Measurements from ENCODE around the gene PTGFR. TPM values are rescaled to one million over a fixed set of nuclear protein-coding genes. Genes with fewer than 3 reads are reported as not detected.

Gene PTGFR
- total and polyA plus RNA-seq, 2 donors (not counting 1 experiment from before 2014, with no cell fraction given) = not detected

DNA sequence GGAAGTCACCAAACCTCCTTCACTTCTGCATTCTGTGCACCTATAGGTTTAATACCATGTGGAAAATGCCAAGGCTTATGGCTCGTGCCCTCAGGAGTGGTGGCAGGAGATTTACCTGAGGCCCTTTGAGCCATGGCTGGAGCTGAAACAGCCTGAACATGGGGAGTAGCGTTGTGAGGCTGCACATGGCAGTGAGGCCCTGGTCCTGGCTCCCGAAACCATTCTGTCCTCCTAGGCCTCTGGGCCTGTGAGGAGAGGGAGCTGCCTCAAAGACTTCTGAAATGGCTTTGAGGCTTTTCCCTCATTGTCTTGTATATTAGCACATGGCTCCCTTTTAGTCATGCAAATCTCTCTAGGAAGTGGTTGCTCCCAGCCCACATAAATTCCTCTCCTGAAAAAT lies 20.6 kb downstream of the PTGFR start:
- no peak overlapping the region for H3K9ac ChIP-seq (ENCODE audit: low read length)

DNA sequence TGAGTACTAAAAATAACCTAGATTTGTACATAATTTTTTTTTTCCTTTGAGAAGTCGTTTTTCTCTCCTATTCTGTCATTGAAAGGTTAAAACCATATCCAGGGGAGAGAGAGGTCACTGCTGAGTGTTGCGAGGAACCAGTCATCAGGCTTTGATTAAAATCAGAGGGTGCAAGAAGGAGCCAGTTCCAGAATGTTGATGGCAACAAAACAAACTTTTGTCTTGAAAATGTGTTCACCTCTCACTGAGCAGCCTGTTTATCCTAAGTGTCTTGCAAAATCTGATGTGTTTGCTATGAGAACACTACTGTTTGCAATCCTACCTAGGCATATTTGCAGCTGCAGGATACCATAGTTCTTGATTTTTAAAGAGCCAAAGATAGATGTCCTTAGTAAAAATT lies 25.9 kb downstream of the PTGFR start:
- Histone ChIP-seq H3K4me1 (ENCODE audit: control insufficient read depth in 2 of 2, insufficient read depth in 2 of 2, low read length in 2 of 2) (no peaks in the 10 kb centered on the region), H3K27me3 (replicated peaks in 1 of 4; ENCODE audit: control extremely low read depth in 1 of 4, control insufficient read depth in 3 of 4, insufficient read depth in 4 of 4, low read length in 3 of 4) (no peaks in the 10 kb centered on the region), H4K20me1 (ENCODE audit: control insufficient read depth, insufficient read depth, low read length, poor library complexity, severe bottlenecking) (no peaks in the 10 kb centered on the region), H3K27ac (ENCODE audit: low read length in 2 of 2) (no peak overlapping the region), H2AFZ (ENCODE audit: insufficient read depth, low read depth, low read length, poor library complexity, severe bottlenecking) (no peak overlapping the region), H3K36me3 (replicated peaks in 1 of 2; ENCODE audit: control extremely low read depth in 1 of 2, control insufficient read depth in 1 of 2, extremely low read depth in 1 of 2, insufficient read depth in 2 of 2, low read length in 1 of 2) (no peaks in the 10 kb centered on the region), H3K9me3 (ENCODE audit: control extremely low read depth in 1 of 3, control insufficient read depth in 2 of 3, insufficient read depth in 1 of 3, low read length in 2 of 3) (peaks cover 0 to 8% (median 3%) of the 10 kb centered on the region in 3 donors), H3K79me2 (ENCODE audit: control insufficient read depth, insufficient read depth, low read length) (no peaks in the 10 kb centered on the region), H3K9ac (ENCODE audit: low read length) (no peak overlapping the region), H3K4me2 (replicated peaks; ENCODE audit: low read depth, low read length, poor library complexity, severe bottlenecking) (no peak overlapping the region), H3K4me3 (ENCODE audit: control extremely low read depth in 1 of 5, extremely low read depth in 1 of 5, insufficient read depth in 1 of 5, low read depth in 2 of 5, low read length in 4 of 5) (no peak overlapping the region)
- no peak for DNase-seq
- 83% methylated on average over 1 of the region's 2 CpGs for whole genome bisulfite sequencing (ENCODE audit: insufficient coverage)
- H3K4me1 Mint-ChIP-seq = no peaks in the 10 kb centered on the region
- no peak for ATAC-seq (ENCODE audit: low read depth)
- H3K4me3 Mint-ChIP-seq = no peak overlapping the region
- no peaks in the 10 kb centered on the region for H3K27me3 Mint-ChIP-seq
- TF ChIP-seq, protein P1, sequence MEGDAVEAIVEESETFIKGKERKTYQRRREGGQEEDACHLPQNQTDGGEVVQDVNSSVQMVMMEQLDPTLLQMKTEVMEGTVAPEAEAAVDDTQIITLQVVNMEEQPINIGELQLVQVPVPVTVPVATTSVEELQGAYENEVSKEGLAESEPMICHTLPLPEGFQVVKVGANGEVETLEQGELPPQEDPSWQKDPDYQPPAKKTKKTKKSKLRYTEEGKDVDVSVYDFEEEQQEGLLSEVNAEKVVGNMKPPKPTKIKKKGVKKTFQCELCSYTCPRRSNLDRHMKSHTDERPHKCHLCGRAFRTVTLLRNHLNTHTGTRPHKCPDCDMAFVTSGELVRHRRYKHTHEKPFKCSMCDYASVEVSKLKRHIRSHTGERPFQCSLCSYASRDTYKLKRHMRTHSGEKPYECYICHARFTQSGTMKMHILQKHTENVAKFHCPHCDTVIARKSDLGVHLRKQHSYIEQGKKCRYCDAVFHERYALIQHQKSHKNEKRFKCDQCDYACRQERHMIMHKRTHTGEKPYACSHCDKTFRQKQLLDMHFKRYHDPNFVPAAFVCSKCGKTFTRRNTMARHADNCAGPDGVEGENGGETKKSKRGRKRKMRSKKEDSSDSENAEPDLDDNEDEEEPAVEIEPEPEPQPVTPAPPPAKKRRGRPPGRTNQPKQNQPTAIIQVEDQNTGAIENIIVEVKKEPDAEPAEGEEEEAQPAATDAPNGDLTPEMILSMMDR (IDR thresholded peaks at IDR 0.05) = no peak
- TF ChIP-seq EZH2 (IDR thresholded peaks at IDR 0.05; ENCODE audit: borderline replicate concordance, insufficient read depth, low read depth, low read length, poor library complexity, severe bottlenecking) = no peak
- intact Hi-C loops (cut with micrococcal nuclease) = no loop called here
- ChIA-PET POLR2A (no interaction called here), CTCF (no interaction called here)
- no peak overlapping the region for H3K27ac Mint-ChIP-seq
- H3K9me3 Mint-ChIP-seq (ENCODE audit: insufficient read depth) = peaks cover 2% of the 10 kb centered on the region

More for the DNA sequence above, 20.6 kb downstream of the PTGFR start:
- Histone ChIP-seq H3K4me2 (replicated peaks; ENCODE audit: low read depth, low read length, poor library complexity, severe bottlenecking) (no peak overlapping the region), H3K27ac (ENCODE audit: low read length in 2 of 2) (no peak overlapping the region), H3K9me3 (ENCODE audit: control extremely low read depth in 1 of 3, control insufficient read depth in 2 of 3, insufficient read depth in 1 of 3, low read length in 2 of 3) (peaks cover 0 to 16% (median 10%) of the 10 kb centered on the region in 3 donors), H4K20me1 (ENCODE audit: control insufficient read depth, insufficient read depth, low read length, poor library complexity, severe bottlenecking) (no peaks in the 10 kb centered on the region), H3K27me3 (replicated peaks in 1 of 4; ENCODE audit: control extremely low read depth in 1 of 4, control insufficient read depth in 3 of 4, insufficient read depth in 4 of 4, low read length in 3 of 4) (peaks cover 0 to 2% (median 0%) of the 10 kb centered on the region in 4 experiments), H3K36me3 (replicated peaks in 1 of 2; ENCODE audit: control extremely low read depth in 1 of 2, control insufficient read depth in 1 of 2, extremely low read depth in 1 of 2, insufficient read depth in 2 of 2, low read length in 1 of 2) (no peaks in the 10 kb centered on the region), H3K79me2 (ENCODE audit: control insufficient read depth, insufficient read depth, low read length) (no peaks in the 10 kb centered on the region), H3K4me1 (ENCODE audit: control insufficient read depth in 2 of 2, insufficient read depth in 2 of 2, low read length in 2 of 2) (no peaks in the 10 kb centered on the region), H3K4me3 (ENCODE audit: control extremely low read depth in 1 of 5, extremely low read depth in 1 of 5, insufficient read depth in 1 of 5, low read depth in 2 of 5, low read length in 4 of 5) (no peak overlapping the region), H2AFZ (ENCODE audit: insufficient read depth, low read depth, low read length, poor library complexity, severe bottlenecking) (no peak overlapping the region)
- ChIA-PET POLR2A (no interaction called here), CTCF (no interaction called here)
- no peak overlapping the region for H3K4me3 Mint-ChIP-seq
- peaks cover 4% of the 10 kb centered on the region for H3K9me3 Mint-ChIP-seq (ENCODE audit: insufficient read depth)
- intact Hi-C loops (cut with micrococcal nuclease) = no loop called here
- TF ChIP-seq, protein P1 (IDR thresholded peaks at IDR 0.05) = no peak
- no peak for TF ChIP-seq EZH2 (IDR thresholded peaks at IDR 0.05; ENCODE audit: borderline replicate concordance, insufficient read depth, low read depth, low read length, poor library complexity, severe bottlenecking)
- ATAC-seq (ENCODE audit: low read depth) (no peak), DNase-seq (no peak)
- H3K4me1 Mint-ChIP-seq = no peaks in the 10 kb centered on the region
- H3K27ac Mint-ChIP-seq = no peak overlapping the region
- 74% methylated on average over 3 of the region's 3 CpGs for WGBS (ENCODE audit: insufficient coverage)
- no peaks in the 10 kb centered on the region for H3K27me3 Mint-ChIP-seq

Data from B cell (primary cell).